ENCODE measurements around the gene OR56A1. TPM values are rescaled to one million over a fixed set of nuclear protein-coding genes. Genes with fewer than 3 reads are reported as not detected.

The OR56A1 gene
- total RNA-seq, 1 experiment from 2014 or later: not detected

GRCh38 chr11:6062691-6063358 lies 32.3 kb upstream of the OR56A1 start:
- H3K9me3 Mint-ChIP-seq (ENCODE audit: low read depth, unreplicated experiment): no peaks in the 10 kb centered on the region
- TF ChIP-seq CTCF (IDR thresholded peaks at IDR 0.05; ENCODE audit: unreplicated experiment): no peak
- no peak overlapping the region for H3K4me3 Mint-ChIP-seq (ENCODE audit: low read depth, unreplicated experiment)
- H3K27ac Mint-ChIP-seq (ENCODE audit: unreplicated experiment): no peak overlapping the region
- no peaks in the 10 kb centered on the region for H3K4me1 Mint-ChIP-seq (ENCODE audit: low read depth, unreplicated experiment)
- peaks cover 65% of the 10 kb centered on the region for H3K27me3 Mint-ChIP-seq (ENCODE audit: unreplicated experiment)
- CTCF ChIA-PET: interaction anchor here (0.6 to 0.9 kb wide), 2 partner anchors 17 to 298 kb away, joined by 3 read pairs; no protein-coding TSS in a partner anchor
- DNase-seq: no peak
- intact Hi-C loops (cut with micrococcal nuclease; ENCODE audit: unreplicated experiment): no loop called here
- no TSS peak for BruUV-seq (replicated peaks)
- H3K36me3 Mint-ChIP-seq (ENCODE audit: insufficient read depth, unreplicated experiment): no peaks in the 10 kb centered on the region

DNA sequence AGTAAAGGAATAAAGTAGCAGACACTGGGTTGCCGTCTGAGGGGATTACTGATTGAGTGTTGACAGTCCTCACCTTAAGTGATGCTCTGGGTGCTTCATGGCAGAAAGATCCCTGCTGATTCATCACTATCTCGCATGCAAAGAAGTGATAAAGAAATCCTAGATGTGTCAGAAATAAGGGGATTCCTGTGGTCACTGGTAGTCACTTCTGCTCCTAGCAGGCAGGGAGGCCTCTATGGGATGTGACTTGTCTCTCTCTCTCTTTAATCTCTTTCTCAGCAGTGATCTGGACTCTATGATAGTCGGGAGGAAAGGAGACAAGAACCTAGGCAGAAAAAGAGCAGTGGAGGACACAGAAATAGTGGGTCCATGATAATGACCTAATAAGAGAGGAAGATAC lies 30.9 kb upstream of the OR56A1 start:
- no peaks in the 10 kb centered on the region for H3K4me1 Mint-ChIP-seq (ENCODE audit: low read depth, unreplicated experiment)
- BruUV-seq (replicated peaks): no TSS peak
- H3K36me3 Mint-ChIP-seq (ENCODE audit: insufficient read depth, unreplicated experiment): no peaks in the 10 kb centered on the region
- no peak for TF ChIP-seq CTCF (IDR thresholded peaks at IDR 0.05; ENCODE audit: unreplicated experiment)
- H3K4me3 Mint-ChIP-seq (ENCODE audit: low read depth, unreplicated experiment): no peak overlapping the region
- intact Hi-C loops (cut with micrococcal nuclease; ENCODE audit: unreplicated experiment): no loop called here
- CTCF ChIA-PET: no interaction called here
- H3K9me3 Mint-ChIP-seq (ENCODE audit: low read depth, unreplicated experiment): no peaks in the 10 kb centered on the region
- no peak overlapping the region for H3K27ac Mint-ChIP-seq (ENCODE audit: unreplicated experiment)
- no peak for DNase-seq
- H3K27me3 Mint-ChIP-seq (ENCODE audit: unreplicated experiment): peaks cover 52% of the 10 kb centered on the region

DNA sequence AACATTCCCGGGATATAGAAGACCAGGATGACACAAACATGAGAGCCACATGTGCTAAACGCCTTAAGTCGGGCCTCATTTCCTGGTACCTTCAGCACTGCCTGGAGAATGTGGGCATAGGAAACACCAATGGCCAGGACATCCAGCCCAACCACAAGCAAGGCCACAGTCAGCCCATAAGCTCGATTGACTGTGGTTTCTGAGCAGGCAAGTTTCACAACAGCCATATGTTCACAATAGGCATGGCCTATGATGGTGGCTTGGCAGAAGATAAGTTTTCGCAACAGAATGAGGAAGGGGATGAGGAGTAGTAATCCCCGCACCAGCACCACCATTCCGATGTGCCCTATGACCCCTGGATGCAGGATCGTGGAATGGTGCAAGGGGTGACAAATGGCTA lies 26.9 kb upstream of the OR56A1 start:
- intact Hi-C loops (cut with micrococcal nuclease; ENCODE audit: unreplicated experiment): no loop called here
- Mint-ChIP-seq H3K36me3 (ENCODE audit: insufficient read depth, unreplicated experiment) (no peaks in the 10 kb centered on the region), H3K9me3 (ENCODE audit: low read depth, unreplicated experiment) (no peaks in the 10 kb centered on the region), H3K4me1 (ENCODE audit: low read depth, unreplicated experiment) (no peaks in the 10 kb centered on the region), H3K27me3 (ENCODE audit: unreplicated experiment) (peaks cover 54% of the 10 kb centered on the region), H3K4me3 (ENCODE audit: low read depth, unreplicated experiment) (no peak overlapping the region), H3K27ac (ENCODE audit: unreplicated experiment) (no peak overlapping the region)
- no peak for TF ChIP-seq CTCF (IDR thresholded peaks at IDR 0.05; ENCODE audit: unreplicated experiment)
- no TSS peak for BruUV-seq (replicated peaks)
- CTCF ChIA-PET: no interaction called here
- no peak for DNase-seq

DNA sequence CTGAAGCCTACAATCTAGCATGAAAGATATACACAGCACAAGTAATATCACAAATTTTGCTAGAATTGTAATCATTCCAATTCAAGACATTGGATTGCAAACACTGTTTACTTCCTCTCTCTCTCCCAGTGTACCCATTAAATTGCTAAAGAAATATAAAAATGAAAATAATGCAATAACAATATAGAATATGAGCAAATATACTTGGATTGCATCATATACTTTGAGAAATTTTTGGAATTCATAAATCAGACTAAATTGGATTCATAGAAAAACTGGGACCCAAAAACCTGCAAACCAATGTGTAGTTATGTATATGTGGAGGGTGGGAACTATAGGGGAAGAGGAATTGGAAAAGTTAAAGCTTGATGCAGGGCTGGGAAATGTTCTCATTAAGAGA lies 25.0 kb upstream of the OR56A1 start:
- Mint-ChIP-seq H3K4me1 (ENCODE audit: low read depth, unreplicated experiment) (no peaks in the 10 kb centered on the region), H3K27me3 (ENCODE audit: unreplicated experiment) (peaks cover 52% of the 10 kb centered on the region), H3K4me3 (ENCODE audit: low read depth, unreplicated experiment) (no peak overlapping the region), H3K27ac (ENCODE audit: unreplicated experiment) (no peak overlapping the region), H3K9me3 (ENCODE audit: low read depth, unreplicated experiment) (no peaks in the 10 kb centered on the region), H3K36me3 (ENCODE audit: insufficient read depth, unreplicated experiment) (no peaks in the 10 kb centered on the region)
- intact Hi-C loops (cut with micrococcal nuclease; ENCODE audit: unreplicated experiment): no loop called here
- CTCF ChIA-PET: no interaction called here
- TF ChIP-seq CTCF (IDR thresholded peaks at IDR 0.05; ENCODE audit: unreplicated experiment): no peak
- DNase-seq: no peak
- no TSS peak for BruUV-seq (replicated peaks)
